Breast epithelium (tissue), 3 donors: ENCODE data around the gene THOC6.

Experiments used
- POLR2A ChIP-seq: fragments of 450-650 bp; IDR thresholded peaks from one replicate; pipeline ENCODE4 v1.6.1; 2016; ENCODE audit warnings: antibody characterized with exemption, mild to moderate bottlenecking, moderate library complexity
- TF ChIP-seq, protein P1 (sequence below), 3 donors: fragments of 450-650 bp; IDR thresholded peaks; one replicate each; pipeline ENCODE4 v1.5.1; 2016 to 2017; ENCODE audit warnings: antibody characterized with exemption in 3 of 3, mild to moderate bottlenecking in 3 of 3, moderate library complexity in 3 of 3

GRCh38 chr16:2979669-2980226 lies 44.1 kb upstream of the THOC6 start:
- TF ChIP-seq, protein P1, sequence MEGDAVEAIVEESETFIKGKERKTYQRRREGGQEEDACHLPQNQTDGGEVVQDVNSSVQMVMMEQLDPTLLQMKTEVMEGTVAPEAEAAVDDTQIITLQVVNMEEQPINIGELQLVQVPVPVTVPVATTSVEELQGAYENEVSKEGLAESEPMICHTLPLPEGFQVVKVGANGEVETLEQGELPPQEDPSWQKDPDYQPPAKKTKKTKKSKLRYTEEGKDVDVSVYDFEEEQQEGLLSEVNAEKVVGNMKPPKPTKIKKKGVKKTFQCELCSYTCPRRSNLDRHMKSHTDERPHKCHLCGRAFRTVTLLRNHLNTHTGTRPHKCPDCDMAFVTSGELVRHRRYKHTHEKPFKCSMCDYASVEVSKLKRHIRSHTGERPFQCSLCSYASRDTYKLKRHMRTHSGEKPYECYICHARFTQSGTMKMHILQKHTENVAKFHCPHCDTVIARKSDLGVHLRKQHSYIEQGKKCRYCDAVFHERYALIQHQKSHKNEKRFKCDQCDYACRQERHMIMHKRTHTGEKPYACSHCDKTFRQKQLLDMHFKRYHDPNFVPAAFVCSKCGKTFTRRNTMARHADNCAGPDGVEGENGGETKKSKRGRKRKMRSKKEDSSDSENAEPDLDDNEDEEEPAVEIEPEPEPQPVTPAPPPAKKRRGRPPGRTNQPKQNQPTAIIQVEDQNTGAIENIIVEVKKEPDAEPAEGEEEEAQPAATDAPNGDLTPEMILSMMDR (IDR thresholded peaks at IDR 0.05): no peak
- no peak for TF ChIP-seq POLR2A
